D721Med (cell line): ENCODE results near the gene FUBP3.
A peak's percentile ranks its signal among the peaks of the same experiment; 100 is the strongest.

Experiments
- DNase-seq: peaks from one replicate; pipeline ENCODE4 v3.0.0; 2011; ENCODE audit warnings: low spot score; ENCODE audit not compliant: insufficient read length
- FAIRE-seq: peaks from 2 replicates; lab custom pipeline; 2011; peaks lifted over from hg19 to GRCh38; lab: Jason Lieb, UNC
- CTCF ChIP-seq: IDR thresholded peaks from 2 replicates; pipeline ENCODE4 v1.5.1; 2012; ENCODE audit warnings: mild to moderate bottlenecking, control low read depth; ENCODE audit not compliant: insufficient read depth; ENCODE audit errors: missing control alignments

The FUBP3 gene

GRCh38 chr9:130638284-130639123 lies 59.1 kb downstream of the FUBP3 start:
- FAIRE-seq: no peak
- DNase-seq: no peak
- no peak for TF ChIP-seq CTCF

- FAIRE-seq: no peak
- TF ChIP-seq CTCF: no peak
- no peak for DNase-seq
These were observed 59.9 kb downstream of the FUBP3 start for GRCh38 chr9:130639124-130639765.

- TF ChIP-seq CTCF: no peak
- FAIRE-seq: no peak
These were observed 60.6 kb downstream of the FUBP3 start for GRCh38 chr9:130639866-130640555.

GRCh38 chr9:130640681-130641080 lies 61.3 kb downstream of the FUBP3 start:
- no peak for DNase-seq
- no peak for FAIRE-seq

More at GRCh38 chr9:130639866-130640555, 60.6 kb downstream of the FUBP3 start:
- no peak for DNase-seq

GRCh38 chr9:130642926-130643325 lies 63.5 kb downstream of the FUBP3 start:
- no peak for FAIRE-seq

More at GRCh38 chr9:130640681-130641080, 61.3 kb downstream of the FUBP3 start:
- peak; percentile 6 for TF ChIP-seq CTCF

GRCh38 chr9:130651221-130651620 lies 71.8 kb downstream of the FUBP3 start:
- no peak for DNase-seq
- no peak for FAIRE-seq
- no peak for TF ChIP-seq CTCF

More at GRCh38 chr9:130642926-130643325, 63.5 kb downstream of the FUBP3 start:
- TF ChIP-seq CTCF: no peak
- DNase-seq: no peak
